GM12801 (cell line): Measurements from ENCODE around the gene PTGER1.

Experiments used
- CTCF ChIP-seq: IDR thresholded peaks from one replicate; pipeline ENCODE4 v1.5.1; 2011; ENCODE audit warnings: control low read depth; ENCODE audit not compliant: insufficient read length; ENCODE audit errors: extremely low read depth

Gene PTGER1

GRCh38 chr19:14476673-14477401, 1.7 kb upstream of the PTGER1 start:
- TF ChIP-seq CTCF: no peak

- no peak for TF ChIP-seq CTCF
Measured at GRCh38 chr19:14476327-14476672, 1.1 kb upstream of the PTGER1 start.

- no peak for TF ChIP-seq CTCF
Measured at GRCh38 chr19:14474827-14475226, 327 bp downstream of the PTGER1 start.

GRCh38 chr19:14473978-14474578, 1.1 kb downstream of the PTGER1 start:
- TF ChIP-seq CTCF: no peak

GRCh38 chr19:14473073-14473977, 1.8 kb downstream of the PTGER1 start:
- TF ChIP-seq CTCF: no peak

- TF ChIP-seq CTCF: no peak
Measured at GRCh38 chr19:14472202-14472938, 2.8 kb downstream of the PTGER1 start.

GRCh38 chr19:14471436-14472187, 3.5 kb downstream of the PTGER1 start:
- TF ChIP-seq CTCF: no peak
